Measurements from ENCODE around the gene ECI1. TPM values are rescaled to one million over a fixed set of nuclear protein-coding genes. Genes with fewer than 3 reads are reported as not detected.

ECI1 gene
- total and polyA plus RNA-seq, 2 of the 13 experiments (the other 11 are each of a cell fraction or from before 2014, with no cell fraction given) = 82.0 to 102 TPM

DNA sequence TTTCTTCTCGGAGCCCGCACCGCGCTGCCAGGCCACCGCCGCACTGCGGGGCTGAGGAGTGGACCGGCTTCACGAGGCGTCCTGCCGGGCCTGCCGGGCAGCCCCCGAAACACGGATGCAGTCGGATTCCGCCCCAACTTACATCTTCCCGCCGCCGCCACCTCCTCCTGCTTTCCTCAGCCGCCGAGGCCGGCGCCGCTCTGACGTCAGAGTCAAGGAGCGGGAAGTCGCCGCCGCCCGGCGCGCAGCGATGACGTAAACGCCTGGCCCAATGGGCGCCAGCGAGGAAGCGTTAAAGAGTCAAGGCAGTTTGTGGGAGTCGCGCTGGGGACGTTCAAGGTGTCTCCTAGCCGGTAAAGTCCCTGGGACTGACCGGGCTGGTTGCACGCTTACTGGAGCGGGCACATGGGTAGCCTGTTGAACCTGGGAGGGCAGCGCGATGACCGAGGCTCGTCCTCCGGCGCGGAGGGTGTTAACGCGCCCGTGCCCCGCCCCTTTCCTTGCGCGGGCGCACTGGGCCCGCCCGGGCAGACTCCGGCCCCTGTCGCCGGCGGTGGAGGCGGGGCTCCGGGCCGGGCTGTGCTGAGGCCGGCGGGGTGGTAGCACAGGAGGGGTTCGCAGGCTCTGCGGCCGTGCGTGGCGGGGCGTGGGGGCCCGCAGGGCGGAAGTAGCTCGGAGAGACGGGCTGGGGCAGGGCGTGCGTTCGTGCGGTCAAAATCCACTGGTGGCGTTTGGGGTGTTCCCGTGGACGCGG, 16.7 kb upstream of the ECI1 start, which contains the start of gene RNPS1 (continued):
- TF ChIP-seq HNF1A (IDR thresholded peaks at IDR 0.05; ENCODE audit: low read depth) (no peak), HNF1A (CRISPR knock-in tag; IDR thresholded peaks at IDR 0.05; ENCODE audit: borderline replicate concordance) (peak; percentile 68; the same call in 1 of the 2 replicates), ADNP (CRISPR knock-in tag; IDR thresholded peaks at IDR 0.05) (no peak), TIGD3 (CRISPR knock-in tag; IDR thresholded peaks at IDR 0.05; ENCODE audit: borderline replicate concordance) (no peak; the same call in 1 of the 2 replicates), ZNF18 (CRISPR knock-in tag; IDR thresholded peaks at IDR 0.05; ENCODE audit: insufficient replicate concordance) (peak; percentile 89), ZNF296 (CRISPR knock-in tag; conservative IDR thresholded peaks at IDR 0.05) (no peak), ZHX1 (CRISPR knock-in tag; IDR thresholded peaks at IDR 0.05; ENCODE audit: low read depth) (0 out of 2 replicates have a peak, but pooled peaks have one; percentile 78), SP2 (CRISPR knock-in tag; IDR thresholded peaks at IDR 0.05) (peak; percentile 70), ZNF543 (CRISPR knock-in tag; IDR thresholded peaks at IDR 0.05) (peak; percentile 89), U2AF2 (IDR thresholded peaks at IDR 0.05; ENCODE audit: low read depth, low read length) (no peak), CREBL2 (CRISPR knock-in tag; IDR thresholded peaks at IDR 0.05; ENCODE audit: borderline replicate concordance) (0 out of 2 replicates have a peak, but pooled peaks have one; percentile 70), ZNF484 (CRISPR knock-in tag; IDR thresholded peaks at IDR 0.05; ENCODE audit: borderline replicate concordance, low read depth) (no peak), HMGXB4 (CRISPR knock-in tag; IDR thresholded peaks at IDR 0.05; ENCODE audit: borderline replicate concordance in 1 of 2, low read depth in 1 of 2) (peak; percentile 50 to 82), ZNF34 (CRISPR knock-in tag; IDR thresholded peaks at IDR 0.05; ENCODE audit: borderline replicate concordance) (no peak; the same call in 1 of the 2 replicates), ZNF207 (IDR thresholded peaks at IDR 0.05; ENCODE audit: borderline replicate concordance) (no peak)

All from HepG2 (cell line).